ENCODE data around the gene GSTK1.
"Not testable (repeated sequence)": the region's sequence is repeated elsewhere in the genome, so short reads cannot be mapped to it uniquely, and the experiment has no call there.

GSTK1 gene

GRCh38 chr7:143272871-143273270 is 9.6 kb downstream of the GSTK1 start:
- DNase-seq (ENCODE audit: low spot score), result no peak

DNA sequence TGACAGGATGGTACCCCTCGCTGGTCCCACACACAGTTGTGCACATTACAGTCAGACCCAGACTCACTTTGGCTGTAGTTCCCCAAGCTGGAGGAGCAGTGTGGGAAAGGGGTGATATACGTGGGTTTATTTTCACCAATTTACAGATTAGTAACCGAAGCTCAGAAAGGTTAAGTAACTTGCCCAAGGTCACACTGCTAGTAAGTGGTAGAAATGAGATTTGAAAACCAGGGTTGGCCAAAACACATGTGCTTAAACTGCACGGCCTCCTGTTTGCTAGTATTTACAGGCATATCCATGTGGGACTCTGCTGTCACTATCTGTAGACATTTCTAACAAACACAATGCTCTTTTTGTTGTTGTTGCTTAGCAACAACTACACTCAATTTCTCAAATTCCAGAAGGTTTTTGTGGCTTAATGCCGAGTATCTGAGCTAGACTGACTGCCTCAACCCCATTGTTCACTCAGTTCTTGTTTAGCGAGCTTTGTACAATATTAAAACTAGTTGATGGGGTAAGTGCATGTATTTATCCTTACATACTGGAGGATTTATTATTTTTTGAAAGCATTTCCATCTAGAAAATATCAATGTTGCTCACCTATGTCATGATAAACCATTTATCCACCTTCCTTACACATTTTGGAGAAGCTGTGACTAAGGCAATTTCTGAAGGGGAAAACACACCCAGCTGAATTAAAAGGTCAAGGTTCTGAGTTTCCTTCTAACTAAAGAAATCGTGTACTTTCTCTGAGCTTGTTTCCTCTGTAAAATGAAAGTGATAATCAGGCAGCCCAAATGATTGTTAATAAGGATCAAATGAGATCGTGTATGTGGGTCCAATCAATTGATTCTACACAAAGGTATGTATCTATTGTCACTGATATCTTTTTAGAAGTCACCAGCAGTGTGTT is 16.2 kb downstream of the GSTK1 start:
- peak; percentile 75 for DNase-seq (ENCODE audit: low spot score)

DNA sequence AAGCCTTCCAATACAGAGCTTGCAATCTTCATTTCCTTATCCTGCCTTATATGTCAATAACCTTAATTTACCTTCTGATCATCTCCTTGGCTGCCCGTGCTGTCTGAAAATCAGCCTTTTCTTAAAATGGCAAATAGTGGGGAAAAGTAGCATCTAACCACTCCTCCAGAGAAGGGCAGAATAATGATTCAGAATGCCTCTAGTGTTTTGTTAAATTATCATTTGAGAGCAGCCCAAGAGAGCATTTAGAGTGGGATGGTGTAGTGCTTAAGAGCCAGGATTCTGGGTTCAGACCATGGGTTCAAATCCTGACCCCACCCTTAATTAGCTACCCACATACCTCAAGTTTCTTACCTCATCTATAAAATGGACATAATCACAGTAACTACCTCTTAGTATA is 16.9 kb downstream of the GSTK1 start:
- DNase-seq (ENCODE audit: low spot score), result peak; percentile 33

DNA sequence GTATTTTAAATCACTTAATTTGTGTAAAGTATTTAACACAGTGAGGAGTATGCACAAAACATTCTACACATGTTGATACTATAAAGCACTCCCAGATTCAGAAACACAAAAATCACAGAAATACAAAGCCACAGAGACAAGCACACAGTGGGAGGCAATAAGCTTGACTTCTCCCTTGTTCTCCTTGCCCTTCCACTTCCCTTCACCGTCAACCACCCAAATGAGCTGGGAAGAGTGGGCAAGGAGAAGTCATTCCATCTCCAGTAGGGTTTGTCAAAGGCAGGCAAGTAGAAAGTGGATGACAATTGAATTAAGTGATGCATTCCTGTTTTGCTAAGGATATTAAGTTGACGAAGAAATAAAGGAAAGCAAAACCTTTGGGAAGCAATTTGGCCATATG is 17.3 kb downstream of the GSTK1 start:
- no peak for DNase-seq (ENCODE audit: low spot score)

DNA sequence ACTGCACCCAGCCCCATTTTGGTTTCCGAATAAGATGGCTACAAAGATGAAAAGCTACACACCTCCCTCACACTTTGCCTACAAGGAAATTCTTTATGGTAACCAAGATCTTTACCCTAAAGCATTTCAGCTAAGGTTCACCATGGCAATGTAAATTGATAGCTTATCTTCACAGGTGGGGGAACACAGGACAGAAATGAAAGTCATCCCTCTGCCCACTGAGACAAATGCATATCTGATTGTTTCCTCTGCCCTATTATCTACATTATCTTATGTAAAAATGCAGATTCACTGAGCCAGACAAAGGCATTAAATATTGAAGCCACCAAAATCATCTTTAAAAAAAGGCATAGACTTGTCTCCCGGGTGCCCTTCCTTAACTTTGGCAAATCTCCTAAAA is 18.3 kb downstream of the GSTK1 start:
- no peak for DNase-seq (ENCODE audit: low spot score)

DNA sequence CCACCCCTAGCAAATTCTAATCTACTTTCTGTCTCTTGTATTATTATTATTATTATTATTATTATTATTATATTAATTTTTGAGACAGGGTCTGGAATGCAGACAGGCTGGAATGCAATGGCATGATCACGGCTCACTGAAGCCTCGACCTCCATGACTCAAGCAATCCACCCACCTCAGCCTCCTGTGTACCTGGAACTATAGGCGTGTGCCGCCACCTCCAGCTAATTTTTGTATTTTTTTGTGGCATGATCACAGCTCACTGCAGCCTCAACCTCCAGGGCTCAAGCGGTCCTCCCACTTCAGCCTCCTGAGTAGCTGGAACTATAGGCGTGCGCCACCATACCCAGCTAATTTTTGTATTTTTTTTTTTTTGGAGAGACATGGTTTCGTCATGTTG is 18.9 kb downstream of the GSTK1 start:
- no peak for DNase-seq (ENCODE audit: low spot score)

DNA sequence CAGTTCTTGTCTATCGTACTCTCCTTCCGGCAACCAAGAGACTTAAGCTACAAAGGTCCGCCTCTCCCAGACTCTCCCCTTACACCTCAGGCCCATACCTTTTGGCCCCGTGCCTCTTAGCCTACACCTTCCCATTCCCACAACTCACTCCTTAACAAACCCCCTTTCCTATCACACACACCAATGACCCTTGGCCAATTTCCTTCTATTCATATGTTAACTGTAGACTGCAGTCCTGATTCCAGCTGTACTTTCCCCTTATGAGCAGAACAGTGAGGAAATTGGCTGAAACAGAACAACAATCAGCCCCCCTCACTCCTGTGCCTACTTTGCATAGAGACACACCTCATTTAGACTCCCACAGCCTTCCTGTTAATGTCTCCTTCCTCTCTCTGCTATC is 20.1 kb downstream of the GSTK1 start:
- DNase-seq (ENCODE audit: low spot score), result no peak

DNA sequence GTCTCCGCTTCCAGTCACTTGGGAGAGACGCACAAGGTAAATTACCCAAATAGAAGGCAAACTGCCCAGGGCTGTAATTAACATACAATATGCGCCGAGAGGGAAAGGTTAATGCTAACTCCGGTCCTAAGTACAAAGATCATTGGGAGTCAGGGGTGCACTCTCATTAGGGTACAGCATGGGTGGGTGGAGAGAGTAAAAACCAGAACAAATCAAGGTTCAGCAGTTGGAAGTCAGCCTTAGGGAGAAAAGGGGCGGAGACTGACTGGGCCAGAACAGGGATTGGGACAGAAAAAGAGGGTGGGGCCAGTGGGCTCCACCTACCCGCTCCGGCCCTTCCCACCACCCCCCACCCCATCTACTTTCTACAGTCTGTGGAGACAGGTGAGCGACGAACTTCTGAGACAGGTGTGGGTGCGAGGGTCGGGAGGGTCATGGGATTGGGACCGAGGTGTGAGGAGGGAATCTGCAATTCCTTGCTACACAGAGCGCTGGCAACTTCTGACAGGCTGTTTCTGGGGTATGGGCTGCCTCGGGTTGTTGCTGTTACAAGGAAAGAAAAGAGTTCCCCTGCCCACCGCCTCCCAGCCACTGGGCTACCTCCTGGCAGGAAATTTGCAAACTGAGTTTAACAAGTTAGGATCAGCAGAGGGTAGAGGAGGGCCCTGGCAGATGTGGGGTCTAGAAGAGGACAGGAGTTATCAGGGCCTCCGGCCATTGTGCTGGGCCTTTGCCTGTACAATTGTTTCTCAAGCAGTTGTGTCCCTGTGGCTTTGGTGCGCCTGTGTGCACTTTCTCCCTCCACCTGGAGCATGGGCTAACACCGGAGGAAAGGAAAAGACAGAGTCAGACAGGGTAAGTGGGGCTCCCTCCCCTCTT is 21.6 kb downstream of the GSTK1 start, which contains the start of gene TMEM139:
Gene TMEM139, plus strand, starts transcription at position 368 of the 879 bp plus-strand sequence. CDS start 1,000 bp downstream, outside the sequence.
- no peak for DNase-seq (ENCODE audit: low spot score)

DNA sequence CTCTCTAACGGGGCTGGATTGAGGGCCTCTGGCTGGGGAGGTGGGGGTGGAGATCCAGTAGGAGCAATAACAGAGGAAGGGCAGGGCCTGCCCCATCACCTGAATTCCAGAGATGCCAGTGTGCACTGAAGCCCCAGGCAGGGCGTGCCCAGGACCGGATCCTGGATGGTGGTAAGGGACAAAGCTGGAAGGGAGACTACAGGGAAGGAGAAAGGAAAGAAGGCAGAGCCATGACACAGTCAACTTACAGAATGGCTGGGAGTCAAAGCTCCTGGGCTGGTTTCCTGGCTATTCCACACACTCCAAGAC is 22.2 kb downstream of the GSTK1 start:
- no peak for DNase-seq (ENCODE audit: low spot score)

DNA sequence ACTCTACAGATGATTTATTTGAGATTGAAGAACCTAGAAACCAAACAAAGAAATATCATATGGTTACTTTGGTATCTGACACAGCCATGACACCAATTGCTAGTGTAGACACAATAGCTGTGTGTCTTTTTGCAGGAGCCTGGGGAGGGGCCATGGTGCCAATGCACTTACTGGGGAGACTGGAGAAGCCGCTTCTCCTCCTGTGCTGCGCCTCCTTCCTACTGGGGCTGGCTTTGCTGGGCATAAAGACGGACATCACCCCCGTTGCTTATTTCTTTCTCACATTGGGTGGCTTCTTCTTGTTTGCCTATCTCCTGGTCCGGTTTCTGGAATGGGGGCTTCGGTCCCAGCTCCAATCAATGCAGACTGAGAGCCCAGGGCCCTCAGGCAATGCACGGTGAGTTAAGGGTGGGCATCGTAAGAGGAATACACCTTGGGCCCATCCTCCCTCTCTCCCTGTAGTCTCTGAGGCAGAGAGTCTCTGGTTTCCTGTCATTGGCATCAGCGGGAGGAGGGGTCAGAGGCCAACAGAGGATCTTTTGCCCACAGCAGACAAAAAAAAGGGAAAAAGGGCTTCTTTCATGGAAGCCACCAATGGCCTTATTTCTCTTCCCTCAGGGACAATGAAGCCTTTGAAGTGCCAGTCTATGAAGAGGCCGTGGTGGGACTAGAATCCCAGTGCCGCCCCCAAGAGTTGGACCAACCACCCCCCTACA is 22.7 kb downstream of the GSTK1 start:
- no peak for DNase-seq (ENCODE audit: low spot score)

GRCh38 chr7:143286522-143286890 is 23.3 kb downstream of the GSTK1 start:
- DNase-seq (ENCODE audit: low spot score), result no peak

- no peak for DNase-seq (ENCODE audit: low spot score)
These were observed 24.2 kb downstream of the GSTK1 start for GRCh38 chr7:143287339-143287934.

DNA sequence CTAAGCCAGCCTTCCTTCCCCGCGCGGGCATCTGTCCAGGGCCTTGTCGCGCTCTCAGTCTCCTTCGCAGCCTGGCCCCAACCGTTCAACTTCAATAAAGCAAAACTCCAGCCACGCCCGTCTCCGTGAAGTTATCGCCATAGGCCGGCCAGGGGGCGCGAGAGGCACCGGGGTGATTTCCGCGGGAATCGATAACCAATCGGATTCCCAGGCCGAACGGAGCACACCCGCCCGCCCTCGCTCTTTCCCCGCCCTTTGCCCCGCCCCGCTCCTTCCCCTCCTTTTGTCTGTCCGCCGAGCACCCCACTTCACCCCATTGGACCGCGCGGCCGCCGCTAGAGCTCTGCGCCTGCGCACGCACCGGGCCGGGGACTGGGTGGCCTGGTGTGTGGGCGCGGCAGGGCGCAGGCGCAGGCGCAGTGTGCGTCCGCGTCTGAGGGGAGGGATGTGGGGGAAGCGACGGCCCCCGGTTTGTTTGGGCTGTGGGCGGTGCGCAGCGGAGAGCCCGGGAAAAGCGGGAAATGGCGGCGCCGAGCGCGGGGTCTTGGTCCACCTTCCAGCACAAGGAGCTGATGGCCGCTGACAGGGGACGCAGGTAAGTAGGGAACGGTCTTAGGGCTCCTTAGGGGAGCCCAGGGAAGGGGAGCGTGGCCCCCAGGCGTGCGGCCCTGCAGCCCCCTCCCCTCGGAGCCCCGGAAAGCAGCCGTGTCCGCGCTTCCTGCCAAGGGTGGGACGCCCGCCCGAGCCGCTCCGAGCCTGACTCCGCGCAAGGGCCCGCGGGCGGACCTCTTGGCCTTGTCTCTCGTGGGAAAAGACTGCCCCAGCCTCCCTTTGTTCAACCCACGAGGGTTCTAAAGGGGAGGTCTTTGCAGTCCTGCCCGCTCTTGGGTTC is 24.9 kb downstream of the GSTK1 start, which contains the start of gene CASP2:
Gene CASP2, plus strand, starts transcription at position 417 of the 892 bp plus-strand sequence. Its CDS starts 105 bp downstream, at position 522.
- DNase-seq (ENCODE audit: low spot score), result peak; percentile 99

- no peak for DNase-seq (ENCODE audit: low spot score)
These were observed 25.6 kb downstream of the GSTK1 start for GRCh38 chr7:143288836-143289235.

GRCh38 chr7:143289421-143289820 is 26.2 kb downstream of the GSTK1 start:
- DNase-seq (ENCODE audit: low spot score), result no peak

- not testable (repeated sequence) for DNase-seq (ENCODE audit: low spot score)
These were observed 26.6 kb downstream of the GSTK1 start for GRCh38 chr7:143289888-143290287.

GRCh38 chr7:143290293-143290692 is 27.1 kb downstream of the GSTK1 start:
- DNase-seq (ENCODE audit: low spot score), result no peak

- no peak for DNase-seq (ENCODE audit: low spot score)
These were observed 29.6 kb downstream of the GSTK1 start for GRCh38 chr7:143292876-143293275.

GRCh38 chr7:143295870-143296269 is 32.6 kb downstream of the GSTK1 start:
- peak; percentile 29 for DNase-seq (ENCODE audit: low spot score)

GRCh38 chr7:143296686-143297085 is 33.4 kb downstream of the GSTK1 start:
- DNase-seq (ENCODE audit: low spot score), result no peak

DNA sequence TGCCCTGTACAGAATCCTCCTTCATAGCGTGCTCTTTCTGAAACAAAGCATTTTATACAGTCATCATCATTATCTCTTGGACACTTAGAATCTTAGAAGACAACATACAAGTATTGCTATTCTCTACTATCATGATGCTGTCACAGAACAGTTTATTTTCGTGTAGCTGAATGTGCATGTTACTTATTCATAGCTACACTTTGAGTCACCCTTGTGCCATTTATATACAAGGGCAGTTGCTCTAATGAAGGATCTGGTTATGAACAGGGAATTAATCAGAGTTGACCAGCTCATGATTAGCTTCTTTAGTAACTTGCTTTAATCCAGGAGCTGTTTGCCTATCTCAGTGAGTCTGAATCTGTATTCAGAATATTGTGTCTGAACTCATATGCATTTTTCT is 36.1 kb downstream of the GSTK1 start:
- DNase-seq (ENCODE audit: low spot score), result no peak
